Skin of body (tissue), 2 donors: ENCODE data around the gene TANGO6. TPM values are rescaled to one million over a fixed set of nuclear protein-coding genes. Genes with fewer than 3 reads are reported as not detected.
"Not testable (repeated sequence)": the region's sequence is repeated elsewhere in the genome, so short reads cannot be mapped to it uniquely, and the experiment has no call there.

Experiments used
- DNase-seq: peaks from one replicate; lab custom pipeline; 2025; lab: John Stamatoyannopoulos, UW
- total RNA-seq: library from RNA; depleted of rRNA; stranded (reverse); fragments of >200 nt; gene quantifications from one replicate; pipeline ENCODE4 v1.2.3, GENCODE V29; 2014

Gene TANGO6
- 11.5 TPM for total RNA-seq

GRCh38 chr16:68843482-68844210 is at the start of gene TANGO6:
Gene TANGO6 (plus strand): TSS chr16:68843531. CDS start chr16:68843618, 87 bp downstream.
- DNase-seq = peak; percentile 47

GRCh38 chr16:68798398-68798797 is 44.9 kb upstream of the TANGO6 start:
- DNase-seq = no peak

GRCh38 chr16:68800257-68800875 is 43.0 kb upstream of the TANGO6 start:
- DNase-seq = peak; percentile 78

GRCh38 chr16:68802190-68802589 is 41.1 kb upstream of the TANGO6 start:
- DNase-seq = no peak

- DNase-seq = no peak
Observed at GRCh38 chr16:68806422-68806821, 36.9 kb upstream of the TANGO6 start.

GRCh38 chr16:68806981-68807380 is 36.4 kb upstream of the TANGO6 start:
- no peak for DNase-seq

GRCh38 chr16:68814516-68814915 is 28.8 kb upstream of the TANGO6 start:
- DNase-seq = no peak

- DNase-seq = no peak
Observed at GRCh38 chr16:68823401-68824135, 19.8 kb upstream of the TANGO6 start.

- no peak for DNase-seq
Observed at GRCh38 chr16:68825427-68825826, 17.9 kb upstream of the TANGO6 start.

- DNase-seq = no peak
Observed at GRCh38 chr16:68826652-68827051, 16.7 kb upstream of the TANGO6 start.

GRCh38 chr16:68833251-68833650 is 10.1 kb upstream of the TANGO6 start:
- DNase-seq = no peak

GRCh38 chr16:68834550-68834949 is 8.8 kb upstream of the TANGO6 start:
- no peak for DNase-seq

GRCh38 chr16:68835970-68836369 is 7.4 kb upstream of the TANGO6 start:
- DNase-seq = no peak

- DNase-seq = peak; percentile 28
Observed at GRCh38 chr16:68839831-68840230, 3.5 kb upstream of the TANGO6 start.

GRCh38 chr16:68842964-68843481 is 308 bp upstream of the TANGO6 start:
- DNase-seq = not testable (repeated sequence)

GRCh38 chr16:68844211-68844564 is 857 bp downstream of the TANGO6 start:
- DNase-seq = no peak

- no peak for DNase-seq
Observed at GRCh38 chr16:68848786-68849185, 5.5 kb downstream of the TANGO6 start.

GRCh38 chr16:68850481-68850880 is 7.2 kb downstream of the TANGO6 start:
- no peak for DNase-seq

- peak; percentile 26 for DNase-seq
Observed at GRCh38 chr16:68851601-68852000, 8.3 kb downstream of the TANGO6 start.

- DNase-seq = no peak
Observed at GRCh38 chr16:68857479-68857878, 14.1 kb downstream of the TANGO6 start.

- no peak for DNase-seq
Observed at GRCh38 chr16:68859828-68860227, 16.5 kb downstream of the TANGO6 start.
